Measurements from ENCODE around the gene ABCC4.

DNA sequence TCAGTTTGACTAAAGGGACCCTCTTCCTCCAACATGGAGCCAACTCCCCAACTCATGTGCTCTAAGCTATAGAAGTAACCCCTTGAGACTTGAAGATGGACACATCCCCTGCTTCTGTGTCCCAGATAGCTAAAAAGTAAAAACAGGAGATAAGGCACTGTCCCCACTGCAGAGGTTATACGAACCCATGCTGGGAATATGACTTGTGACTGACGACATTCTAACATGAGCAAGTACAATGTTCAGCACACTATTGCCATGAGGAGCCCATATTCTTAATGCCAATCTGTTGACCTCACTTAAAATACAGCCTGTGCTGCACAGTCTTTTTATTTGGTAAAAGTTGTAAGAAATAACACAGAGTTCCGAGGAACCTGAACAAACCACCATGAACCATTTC lies 71.4 kb downstream of the ABCC4 start:
- TF ChIP-seq, protein P1, sequence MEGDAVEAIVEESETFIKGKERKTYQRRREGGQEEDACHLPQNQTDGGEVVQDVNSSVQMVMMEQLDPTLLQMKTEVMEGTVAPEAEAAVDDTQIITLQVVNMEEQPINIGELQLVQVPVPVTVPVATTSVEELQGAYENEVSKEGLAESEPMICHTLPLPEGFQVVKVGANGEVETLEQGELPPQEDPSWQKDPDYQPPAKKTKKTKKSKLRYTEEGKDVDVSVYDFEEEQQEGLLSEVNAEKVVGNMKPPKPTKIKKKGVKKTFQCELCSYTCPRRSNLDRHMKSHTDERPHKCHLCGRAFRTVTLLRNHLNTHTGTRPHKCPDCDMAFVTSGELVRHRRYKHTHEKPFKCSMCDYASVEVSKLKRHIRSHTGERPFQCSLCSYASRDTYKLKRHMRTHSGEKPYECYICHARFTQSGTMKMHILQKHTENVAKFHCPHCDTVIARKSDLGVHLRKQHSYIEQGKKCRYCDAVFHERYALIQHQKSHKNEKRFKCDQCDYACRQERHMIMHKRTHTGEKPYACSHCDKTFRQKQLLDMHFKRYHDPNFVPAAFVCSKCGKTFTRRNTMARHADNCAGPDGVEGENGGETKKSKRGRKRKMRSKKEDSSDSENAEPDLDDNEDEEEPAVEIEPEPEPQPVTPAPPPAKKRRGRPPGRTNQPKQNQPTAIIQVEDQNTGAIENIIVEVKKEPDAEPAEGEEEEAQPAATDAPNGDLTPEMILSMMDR (IDR thresholded peaks at IDR 0.05): no peak
- TF ChIP-seq EP300 (IDR thresholded peaks at IDR 0.05) (no peak), POLR2AphosphoS5 (IDR thresholded peaks at IDR 0.05) (no peak)
